SU-DHL-6 (cell line): ENCODE data around the gene NPHP4.

Source experiments
- H2AFZ ChIP-seq: fragments of 200-600 bp; sonication (generic); 2 replicates; pipeline ENCODE4 v1.6.1; 2014; ENCODE audit warnings: low read depth, mild to moderate bottlenecking, moderate library complexity, mixed read lengths, antibody characterized with exemption, low read length; ENCODE audit not compliant: severe bottlenecking
- H3F3A ChIP-seq: fragments of 200-600 bp; shearing (Covaris generic); 2 replicates; pipeline ENCODE4 v1.6.0; 2016; ENCODE audit warnings: antibody characterized with exemption, mild to moderate bottlenecking; ENCODE audit not compliant: insufficient read depth
- H3K27ac ChIP-seq: fragments of 200-600 bp; sonication (generic); 2 replicates; pipeline ENCODE4 v1.5.1; 2016; ENCODE audit warnings: low read depth, mild to moderate bottlenecking, low read length, moderate library complexity, mixed read lengths
- H3K27me3 ChIP-seq: fragments of 200-600 bp; sonication (generic), shearing (Covaris generic); 2 replicates; pipeline ENCODE4 v1.6.0; 2014; ENCODE audit warnings: mild to moderate bottlenecking, low read length
- H3K36me3 ChIP-seq: fragments of 200-600 bp; sonication (generic); 2 replicates; pipeline ENCODE4 v1.6.1; 2014; ENCODE audit warnings: mild to moderate bottlenecking, low read length, mixed read lengths
- H3K4me2 ChIP-seq: fragments of 300-600, 200-600 bp; shearing (Covaris generic), sonication (generic); 2 replicates; pipeline ENCODE4 v1.6.0; 2014; ENCODE audit warnings: low read length, low read depth, mild to moderate bottlenecking; ENCODE audit not compliant: poor library complexity, severe bottlenecking
- H3K4me3 ChIP-seq: fragments of 200-600 bp; sonication (generic); 2 replicates; pipeline ENCODE4 v1.5.1; 2014; ENCODE audit warnings: antibody characterized with exemption, low read length, mild to moderate bottlenecking, mixed read lengths; ENCODE audit not compliant: insufficient read depth, poor library complexity, severe bottlenecking
- H3K79me2 ChIP-seq: fragments of 200-600 bp; sonication (generic); 2 replicates; pipeline ENCODE4 v1.6.1; 2014; ENCODE audit warnings: mild to moderate bottlenecking, low read length, moderate library complexity; ENCODE audit not compliant: insufficient read depth
- H3K9ac ChIP-seq: fragments of 200-600 bp; sonication (generic); 2 replicates; pipeline ENCODE4 v1.7.0; 2014; ENCODE audit warnings: mild to moderate bottlenecking, low read length
- H3K9me2 ChIP-seq: fragments of 200-600 bp; sonication (generic); replicated peaks from 2 replicates; pipeline ENCODE4 v1.6.1; 2014; ENCODE audit warnings: low read length; ENCODE audit not compliant: insufficient read depth
- H3K9me3 ChIP-seq: fragments of 200-600 bp; sonication (generic); 2 replicates; pipeline ENCODE4 v1.6.1; 2014; ENCODE audit warnings: low read length, mixed read lengths; ENCODE audit not compliant: insufficient read depth
- H4K20me1 ChIP-seq: fragments of 200-600 bp; sonication (generic); 2 replicates; pipeline ENCODE4 v1.6.1; 2014; ENCODE audit warnings: low read depth, mild to moderate bottlenecking, antibody characterized with exemption, low read length, moderate library complexity, mixed read lengths
- EZH2phosphoT487 ChIP-seq: fragments of 200-600 bp; sonication (generic), shearing (Covaris generic); conservative IDR thresholded peaks from 2 replicates; pipeline ENCODE4 v1.6.1; 2018; ENCODE audit warnings: mild to moderate bottlenecking, antibody characterized with exemption, low read length, moderate library complexity, mixed read lengths
- TF ChIP-seq, protein P1 (sequence below): fragments of 200-600 bp; sonication (generic); IDR thresholded peaks from one replicate; pipeline ENCODE4 v1.5.1; 2017; ENCODE audit warnings: antibody characterized with exemption, mild to moderate bottlenecking, low read length, moderate library complexity; ENCODE audit not compliant: insufficient read depth, poor library complexity, severe bottlenecking

Gene NPHP4

DNA sequence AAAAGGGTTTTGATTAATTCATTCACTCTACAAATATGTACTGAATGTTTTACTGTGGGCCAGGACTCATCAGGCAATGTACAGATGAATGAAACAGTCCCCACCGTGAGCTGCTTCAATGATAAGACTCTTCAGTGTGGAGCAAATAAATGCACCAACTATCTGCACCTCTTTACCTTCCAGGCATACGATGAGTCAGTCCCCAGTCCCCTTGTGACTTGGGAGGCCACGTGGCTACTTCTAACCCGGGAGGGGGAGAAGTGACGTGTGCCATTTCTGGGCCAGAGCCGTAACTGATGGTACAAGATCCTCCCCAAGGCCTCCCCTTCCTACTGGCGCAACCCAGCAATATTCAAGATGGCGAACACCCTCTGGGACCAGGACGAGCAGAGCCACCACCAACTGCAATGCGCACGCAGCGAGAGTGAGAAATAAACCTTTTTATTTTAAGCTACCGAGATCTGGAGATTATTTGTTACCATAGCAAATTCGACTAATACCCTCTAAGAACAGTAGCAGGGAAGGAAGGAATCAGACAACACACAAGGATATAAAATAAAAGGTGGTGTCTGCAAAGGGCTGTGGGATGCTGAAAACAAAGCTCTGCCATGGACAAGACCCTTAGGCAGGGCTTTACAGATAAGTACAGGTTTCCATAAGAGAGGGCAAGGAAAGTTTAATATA, 74.5 kb downstream of the NPHP4 start:
- H3K27me3 ChIP-seq, result no peaks in the 10 kb centered on the region
- no peak overlapping the region for H3K9ac ChIP-seq
- TF ChIP-seq, protein P1, sequence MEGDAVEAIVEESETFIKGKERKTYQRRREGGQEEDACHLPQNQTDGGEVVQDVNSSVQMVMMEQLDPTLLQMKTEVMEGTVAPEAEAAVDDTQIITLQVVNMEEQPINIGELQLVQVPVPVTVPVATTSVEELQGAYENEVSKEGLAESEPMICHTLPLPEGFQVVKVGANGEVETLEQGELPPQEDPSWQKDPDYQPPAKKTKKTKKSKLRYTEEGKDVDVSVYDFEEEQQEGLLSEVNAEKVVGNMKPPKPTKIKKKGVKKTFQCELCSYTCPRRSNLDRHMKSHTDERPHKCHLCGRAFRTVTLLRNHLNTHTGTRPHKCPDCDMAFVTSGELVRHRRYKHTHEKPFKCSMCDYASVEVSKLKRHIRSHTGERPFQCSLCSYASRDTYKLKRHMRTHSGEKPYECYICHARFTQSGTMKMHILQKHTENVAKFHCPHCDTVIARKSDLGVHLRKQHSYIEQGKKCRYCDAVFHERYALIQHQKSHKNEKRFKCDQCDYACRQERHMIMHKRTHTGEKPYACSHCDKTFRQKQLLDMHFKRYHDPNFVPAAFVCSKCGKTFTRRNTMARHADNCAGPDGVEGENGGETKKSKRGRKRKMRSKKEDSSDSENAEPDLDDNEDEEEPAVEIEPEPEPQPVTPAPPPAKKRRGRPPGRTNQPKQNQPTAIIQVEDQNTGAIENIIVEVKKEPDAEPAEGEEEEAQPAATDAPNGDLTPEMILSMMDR, result no peak
- no peak for TF ChIP-seq EZH2phosphoT487

DNA sequence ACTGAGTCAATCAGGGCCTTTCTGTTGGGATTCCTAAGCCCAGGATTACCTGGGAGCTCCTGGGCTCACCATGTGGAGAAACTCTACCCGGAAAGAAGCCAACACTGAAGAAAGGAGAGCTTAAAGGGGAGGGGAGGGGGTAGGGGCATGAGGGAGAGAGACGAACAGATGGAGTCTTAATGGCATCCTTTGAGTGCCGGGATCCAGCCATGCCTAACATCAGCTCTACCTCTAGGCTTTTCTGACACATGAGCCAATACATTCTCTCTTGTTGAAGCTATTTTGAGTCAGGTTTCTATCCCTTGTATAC, 75.0 kb downstream of the NPHP4 start:
- no peaks in the 10 kb centered on the region for H3K79me2 ChIP-seq
- no peak overlapping the region for H3K4me3 ChIP-seq
- no peaks in the 10 kb centered on the region for H4K20me1 ChIP-seq
- TF ChIP-seq, protein P1, result no peak
- no peak for TF ChIP-seq EZH2phosphoT487
- no peaks in the 10 kb centered on the region for H3K9me3 ChIP-seq
- H3K9ac ChIP-seq, result no peak overlapping the region
- H2AFZ ChIP-seq, result no peak overlapping the region
- no peaks in the 10 kb centered on the region for H3K36me3 ChIP-seq
- H3F3A ChIP-seq, result no peaks in the 10 kb centered on the region
- no peaks in the 10 kb centered on the region for H3K27me3 ChIP-seq
- H3K27ac ChIP-seq, result no peak overlapping the region
- H3K9me2 ChIP-seq, result no peaks in the 10 kb centered on the region
- H3K4me2 ChIP-seq, result no peak overlapping the region

More for the DNA sequence above, 74.5 kb downstream of the NPHP4 start:
- Histone ChIP-seq H3K4me3 (no peak overlapping the region), H2AFZ (no peak overlapping the region), H3K9me2 (no peaks in the 10 kb centered on the region), H3K79me2 (no peaks in the 10 kb centered on the region), H3K27ac (no peak overlapping the region), H3K4me2 (no peak overlapping the region), H3K36me3 (no peaks in the 10 kb centered on the region), H3F3A (no peaks in the 10 kb centered on the region), H3K9me3 (no peaks in the 10 kb centered on the region), H4K20me1 (no peaks in the 10 kb centered on the region)

DNA sequence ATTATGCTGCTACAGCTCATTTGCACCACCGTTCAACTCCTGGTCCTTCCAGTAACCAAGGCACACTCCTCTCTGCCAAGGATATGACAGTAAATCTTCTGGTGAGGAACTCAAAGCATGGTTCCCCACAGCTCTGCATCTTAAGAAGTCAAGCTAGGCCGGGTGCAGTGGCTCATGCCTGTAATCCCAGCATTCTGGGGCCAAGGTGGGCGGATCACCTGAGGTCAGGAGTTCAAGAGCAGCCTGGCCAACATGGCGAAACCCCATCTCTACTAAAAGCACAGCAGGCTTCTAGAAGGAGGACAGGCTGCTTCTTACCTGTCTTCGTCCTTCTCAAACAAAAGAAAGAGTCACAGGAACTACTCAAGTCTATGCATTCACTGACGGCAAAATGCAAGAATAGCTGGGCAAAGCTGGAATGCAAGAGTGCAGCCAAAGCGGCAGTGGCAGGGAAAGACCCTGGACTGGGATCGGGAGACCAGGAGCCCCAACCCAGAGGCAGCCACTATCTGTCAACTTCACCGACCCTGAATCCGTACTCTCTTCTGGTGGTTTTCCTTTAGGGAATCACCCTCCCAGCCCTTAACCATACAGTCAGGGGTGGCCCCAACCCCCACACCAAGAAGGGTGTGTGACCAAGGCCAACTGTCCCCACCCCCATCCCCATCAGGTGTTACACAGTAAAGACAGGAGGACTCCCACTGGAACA, 75.5 kb downstream of the NPHP4 start:
- Histone ChIP-seq H3K27ac (no peak overlapping the region), H3K9me2 (no peaks in the 10 kb centered on the region)

More for the DNA sequence above, 75.5 kb downstream of the NPHP4 start:
- no peak for TF ChIP-seq EZH2phosphoT487
- TF ChIP-seq, protein P1, result no peak
- Histone ChIP-seq H3K4me2 (no peak overlapping the region), H2AFZ (no peak overlapping the region), H3K9ac (no peak overlapping the region), H3K36me3 (no peaks in the 10 kb centered on the region), H3K79me2 (no peaks in the 10 kb centered on the region), H4K20me1 (no peaks in the 10 kb centered on the region), H3F3A (no peaks in the 10 kb centered on the region), H3K4me3 (no peak overlapping the region), H3K9me3 (no peaks in the 10 kb centered on the region), H3K27me3 (no peaks in the 10 kb centered on the region)
